Islet precursor cell (in vitro differentiated cells): Measurements from ENCODE around the gene MFNG.
A peak's percentile ranks its signal among the peaks of the same experiment; 100 is the strongest.
"Not testable (repeated sequence)": the region's sequence is repeated elsewhere in the genome, so short reads cannot be mapped to it uniquely, and the experiment has no call there.

Experiments
- DNase-seq: peaks from one replicate; pipeline ENCODE4 v3.0.0-alpha.2; 2018

The MFNG gene, protein sequence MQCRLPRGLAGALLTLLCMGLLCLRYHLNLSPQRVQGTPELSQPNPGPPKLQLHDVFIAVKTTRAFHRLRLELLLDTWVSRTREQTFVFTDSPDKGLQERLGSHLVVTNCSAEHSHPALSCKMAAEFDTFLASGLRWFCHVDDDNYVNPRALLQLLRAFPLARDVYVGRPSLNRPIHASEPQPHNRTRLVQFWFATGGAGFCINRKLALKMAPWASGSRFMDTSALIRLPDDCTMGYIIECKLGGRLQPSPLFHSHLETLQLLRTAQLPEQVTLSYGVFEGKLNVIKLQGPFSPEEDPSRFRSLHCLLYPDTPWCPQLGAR

DNA sequence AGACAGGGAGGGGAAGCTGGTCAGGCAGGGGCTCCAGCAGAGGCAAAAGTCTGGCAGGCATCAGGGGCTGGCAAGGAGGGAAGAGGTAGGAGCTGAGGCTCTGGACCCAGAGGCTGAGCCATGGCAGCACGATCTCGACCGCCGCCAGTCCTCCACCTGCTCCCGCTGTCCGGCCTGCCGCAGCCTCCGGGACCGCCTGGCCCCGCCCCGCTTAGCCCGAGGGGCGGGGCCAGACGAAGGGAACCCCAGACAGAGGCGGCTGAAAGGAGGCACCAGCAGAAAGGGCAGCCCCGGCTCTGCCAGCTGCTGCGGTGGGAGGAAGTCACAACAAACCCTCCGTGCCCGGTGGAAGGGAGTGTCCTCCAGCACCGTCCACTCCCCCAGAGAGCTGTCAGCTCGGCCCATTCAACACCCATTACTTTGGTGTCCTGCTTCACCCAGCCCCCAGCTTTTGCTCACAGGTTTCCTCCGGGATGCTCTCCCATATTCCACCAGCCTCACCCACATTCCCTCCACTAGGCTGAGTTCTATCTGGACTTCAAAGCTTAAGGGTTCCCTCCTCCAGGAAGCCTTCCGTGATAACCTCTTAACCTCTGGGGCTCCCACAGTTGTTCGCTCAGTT is at the start of gene MFNG:
Gene MFNG (minus strand): TSS at position 161 of the 622 bp plus-strand sequence. CDS start 207 bp downstream, outside the sequence.
- DNase-seq, result peak; percentile 71

DNA sequence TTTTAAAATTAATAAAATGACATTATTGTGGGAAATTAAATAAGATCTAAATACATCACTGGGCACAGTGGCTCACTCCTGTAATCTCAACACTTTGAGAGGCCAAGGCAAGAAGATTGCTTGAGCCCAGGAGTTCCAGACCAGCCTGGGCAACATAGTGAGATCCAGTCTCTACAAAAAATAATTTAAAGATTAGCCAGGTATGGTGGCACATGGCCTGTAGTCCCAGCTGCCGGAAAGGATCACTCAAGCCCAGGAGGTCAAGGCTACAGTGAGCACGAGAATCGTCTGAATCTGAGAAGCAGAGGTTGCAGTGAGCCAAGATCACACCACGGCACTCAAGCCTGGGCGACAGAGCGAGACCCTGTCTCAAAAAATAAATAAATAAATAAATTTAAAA is 49.0 kb upstream of the MFNG start:
- DNase-seq, result no peak

DNA sequence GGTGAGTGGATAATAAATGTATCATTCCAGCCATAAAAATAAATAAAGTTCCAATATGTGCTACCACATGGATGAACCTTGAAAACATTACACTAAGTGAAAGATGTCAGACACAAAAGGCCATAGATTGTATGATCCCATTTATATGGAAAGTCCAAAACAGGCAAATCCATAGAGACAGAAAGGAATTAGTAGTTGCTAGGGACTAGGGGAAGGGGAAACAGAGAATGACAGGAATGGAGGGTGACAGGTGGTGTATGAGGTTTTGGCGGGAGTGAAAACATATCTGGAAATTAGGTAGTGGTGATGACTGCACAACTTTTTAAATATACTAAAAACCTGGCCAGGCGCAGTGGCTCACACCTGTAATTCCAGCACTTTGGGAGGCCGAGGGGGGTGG is 48.3 kb upstream of the MFNG start:
- DNase-seq, result no peak

DNA sequence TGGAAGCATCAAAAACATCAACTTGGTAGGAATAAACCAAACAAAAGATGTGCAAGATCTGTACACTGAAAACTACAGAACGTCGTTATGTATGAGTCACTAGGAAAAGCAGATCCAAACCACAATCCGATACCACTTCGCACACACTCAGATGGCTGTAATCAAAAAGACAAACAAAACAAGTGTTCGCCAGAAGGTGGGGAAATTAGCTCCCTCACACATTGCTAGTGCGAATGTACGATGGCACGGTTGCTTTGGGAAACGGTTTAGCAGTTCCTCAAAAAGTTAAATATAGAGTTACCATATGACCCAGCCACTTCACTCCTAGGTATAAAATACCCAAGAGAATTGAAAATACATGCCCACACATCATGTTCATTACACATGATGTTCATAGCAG is 47.8 kb upstream of the MFNG start:
- no peak for DNase-seq

DNA sequence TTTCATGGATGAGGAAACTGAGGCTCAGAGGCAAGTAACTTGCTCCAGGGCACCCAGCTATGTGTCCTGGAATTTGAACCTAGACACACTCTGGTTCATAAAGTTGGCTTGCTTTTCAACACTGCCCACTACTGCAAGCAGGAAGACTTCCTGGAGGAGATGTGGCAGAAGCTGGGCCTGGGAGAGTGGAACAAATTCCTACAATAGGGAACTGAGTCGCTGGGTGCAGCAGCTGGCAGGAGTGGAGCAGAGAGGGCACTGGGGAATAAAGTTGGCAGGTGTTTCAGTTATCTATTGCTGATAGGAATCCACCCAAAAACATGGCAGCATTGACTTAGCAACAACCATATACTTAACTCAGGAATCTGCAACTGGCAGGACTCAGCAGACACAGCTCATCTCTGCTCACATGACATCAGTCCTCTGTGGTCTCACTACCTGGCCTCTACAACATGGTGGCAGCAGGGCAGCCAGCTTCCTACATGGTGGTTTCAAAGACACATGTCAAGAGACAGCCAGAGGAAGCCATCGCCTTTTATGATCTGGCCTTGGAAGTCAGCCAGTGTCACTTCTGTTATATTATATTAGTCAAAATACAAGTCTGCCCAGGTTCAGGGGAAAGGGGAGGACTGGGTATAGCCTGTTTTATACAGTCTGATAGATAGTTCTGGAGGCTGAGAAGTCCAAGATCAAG is 43.6 kb upstream of the MFNG start:
- no peak for DNase-seq

DNA sequence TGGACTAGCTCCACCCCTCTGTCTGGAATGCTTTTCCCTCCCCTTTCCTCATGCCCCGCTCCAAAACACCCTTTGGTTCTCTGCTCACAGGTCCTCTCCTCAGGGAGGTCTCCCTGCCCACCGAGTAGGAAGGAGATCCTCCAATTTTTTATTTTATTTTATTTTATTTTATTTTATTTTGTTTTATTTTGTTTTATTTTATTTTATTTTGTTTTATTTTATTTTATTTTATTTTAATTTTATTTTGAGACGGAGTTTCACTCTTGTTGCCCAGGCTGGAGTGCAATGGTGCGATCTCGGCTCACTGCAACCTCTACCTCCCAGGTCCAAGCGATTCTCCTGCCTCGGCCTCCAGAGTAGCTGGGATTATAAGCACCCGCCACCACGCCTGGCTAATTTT is 41.8 kb upstream of the MFNG start:
- not testable (repeated sequence) for DNase-seq

DNA sequence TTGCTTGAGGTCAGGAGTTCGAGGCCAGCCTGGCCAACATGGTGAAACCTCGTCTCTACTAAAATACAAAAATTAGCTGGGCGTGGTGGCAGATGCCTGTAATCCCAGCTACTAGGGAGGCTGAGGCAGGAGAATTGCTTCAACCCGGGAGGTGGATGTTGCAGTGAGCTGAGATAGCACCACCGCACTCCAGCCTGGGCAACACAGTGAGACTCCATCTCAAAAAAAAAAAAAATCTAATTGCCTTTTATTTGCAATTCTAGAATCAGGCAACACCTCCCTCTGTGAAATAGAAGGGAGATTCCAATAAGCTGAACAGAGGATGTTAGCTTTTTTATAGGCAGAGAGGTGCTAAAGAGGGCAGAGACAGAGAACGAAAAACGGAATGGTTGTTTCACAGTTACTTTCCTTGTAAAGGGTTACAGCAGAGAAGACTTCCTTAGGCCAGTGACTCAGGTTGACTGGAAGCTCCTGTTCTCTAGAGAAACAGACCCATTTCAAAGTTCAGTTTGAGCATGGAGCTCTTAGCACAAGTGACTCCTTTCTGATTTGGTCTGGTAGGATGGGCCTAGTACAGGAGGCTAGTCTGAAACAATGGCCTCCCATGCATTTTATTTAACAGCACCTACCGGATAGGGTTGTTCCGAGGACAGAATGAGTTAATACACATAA is 41.0 kb upstream of the MFNG start:
- not testable (repeated sequence) for DNase-seq

DNA sequence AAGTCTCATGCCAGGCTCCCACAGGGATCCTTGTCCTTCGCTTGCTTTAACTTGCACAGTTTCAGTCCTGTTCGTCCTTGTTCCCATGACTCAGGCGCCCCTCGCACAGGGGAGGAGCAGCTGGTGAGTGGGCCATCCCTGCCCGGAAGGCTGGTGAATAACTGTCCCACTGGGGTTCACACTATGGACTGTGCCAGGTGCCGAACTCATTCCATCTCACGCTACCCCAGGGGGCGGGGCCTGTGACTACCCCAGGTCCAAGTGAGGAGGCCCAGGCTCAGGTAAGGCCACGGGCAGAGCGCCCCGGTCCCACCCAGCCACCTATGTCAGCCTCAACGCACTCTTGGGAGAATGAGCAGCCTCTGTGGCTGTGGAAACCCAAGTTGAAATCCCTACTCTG is 40.2 kb upstream of the MFNG start:
- no peak for DNase-seq

DNA sequence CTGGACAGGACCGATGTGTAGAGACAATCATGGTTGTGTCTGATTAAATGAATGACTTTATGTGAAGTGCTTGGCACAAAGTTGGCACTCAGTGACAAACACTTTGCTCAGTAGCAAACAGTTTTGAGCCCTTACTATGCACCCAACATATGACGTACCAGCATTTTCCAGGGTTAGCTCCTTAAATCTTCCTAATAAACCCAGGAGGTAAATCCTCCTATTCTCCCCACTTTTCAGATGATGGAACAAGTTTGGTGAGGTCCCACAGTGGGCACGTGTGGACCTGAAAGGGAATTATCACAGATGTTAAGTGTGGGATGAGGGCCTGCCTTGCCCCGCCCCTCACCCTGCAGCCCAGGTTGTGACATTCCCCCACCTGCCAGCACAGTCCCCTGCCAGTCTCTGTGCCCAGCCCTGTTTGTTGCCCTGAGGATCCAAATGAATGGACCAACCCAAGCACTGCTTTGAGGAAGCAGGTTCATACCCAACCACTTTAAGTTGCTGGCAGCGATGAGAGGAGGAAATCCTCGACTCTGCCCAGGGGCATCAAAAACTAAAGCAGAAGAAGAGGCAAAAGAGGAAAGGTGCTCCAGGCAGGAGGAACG is 39.7 kb upstream of the MFNG start:
- DNase-seq, result no peak

DNA sequence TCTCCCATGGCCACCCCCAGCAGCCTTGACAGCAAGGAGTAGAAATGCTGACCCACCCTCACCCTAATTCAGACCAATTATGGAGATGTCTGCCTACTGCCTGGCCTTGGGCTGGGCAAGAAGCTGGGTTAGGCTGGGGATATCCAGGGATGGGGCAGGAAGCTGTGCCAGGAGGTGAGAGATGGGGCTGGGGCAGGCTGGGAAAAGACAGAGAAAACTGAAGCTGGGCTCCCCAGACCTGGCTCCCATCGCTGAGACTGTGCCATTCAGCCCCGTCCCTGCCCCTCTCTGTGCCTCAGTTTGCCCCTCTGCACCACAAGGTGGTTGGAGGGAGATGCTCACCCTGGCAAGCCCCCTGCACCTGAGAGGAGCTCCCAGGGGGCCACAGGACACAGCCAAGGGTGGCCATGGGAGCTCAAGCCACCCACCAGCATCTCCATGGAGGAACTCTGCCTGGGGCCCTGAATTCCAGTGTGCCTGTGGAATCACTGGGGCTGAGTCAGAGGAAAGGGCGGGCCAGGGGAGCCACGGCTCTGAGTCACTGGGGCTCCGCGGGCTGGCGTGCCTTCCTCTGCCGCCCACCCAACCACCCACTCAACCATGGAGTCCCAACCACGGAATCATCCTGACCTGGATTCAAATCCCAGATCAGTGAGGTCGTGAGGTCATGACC is 39.0 kb upstream of the MFNG start:
- peak; percentile 95 for DNase-seq

DNA sequence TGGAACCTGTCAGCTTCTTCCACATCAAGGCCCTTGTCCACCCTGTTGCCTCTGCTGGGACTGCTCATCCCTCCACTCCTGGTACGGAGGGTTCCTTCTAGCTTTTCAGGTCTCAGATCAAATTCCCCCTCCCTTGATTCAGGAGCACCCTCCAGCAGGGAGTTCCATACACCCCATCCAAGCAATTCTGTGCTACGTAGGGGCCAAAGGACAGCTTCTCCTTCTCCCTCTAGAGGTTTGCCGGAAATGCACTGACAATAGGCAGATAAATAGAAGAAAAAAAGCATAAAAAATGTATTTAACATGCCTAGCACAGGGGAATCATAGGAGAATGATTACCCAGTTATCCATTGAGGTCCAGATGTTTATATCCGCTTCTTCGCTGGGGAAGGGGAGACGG is 36.3 kb upstream of the MFNG start:
- no peak for DNase-seq

DNA sequence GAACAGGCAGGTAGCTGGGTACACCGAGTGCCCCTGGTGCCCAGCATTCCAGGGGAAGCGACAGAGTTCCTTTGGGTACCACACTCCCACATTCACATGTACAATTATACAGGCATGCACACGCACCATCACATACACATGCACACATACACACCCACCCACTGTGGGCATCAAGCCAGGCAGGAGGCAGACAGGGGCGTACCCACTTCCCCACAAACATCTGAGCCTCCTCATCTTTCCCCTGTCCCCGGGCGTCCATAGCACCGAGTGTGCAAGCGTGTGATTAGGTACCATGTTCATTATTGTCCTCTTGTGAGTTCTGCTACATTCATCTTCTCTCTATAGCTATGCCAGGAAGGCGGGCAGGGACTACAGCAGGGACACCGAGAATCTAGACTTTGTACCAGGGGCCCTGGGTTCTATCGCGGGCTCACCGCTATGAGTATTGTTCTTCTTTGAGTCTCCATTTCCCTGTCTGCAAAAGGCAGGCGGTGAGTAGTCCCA is 35.1 kb upstream of the MFNG start:
- DNase-seq, result no peak

DNA sequence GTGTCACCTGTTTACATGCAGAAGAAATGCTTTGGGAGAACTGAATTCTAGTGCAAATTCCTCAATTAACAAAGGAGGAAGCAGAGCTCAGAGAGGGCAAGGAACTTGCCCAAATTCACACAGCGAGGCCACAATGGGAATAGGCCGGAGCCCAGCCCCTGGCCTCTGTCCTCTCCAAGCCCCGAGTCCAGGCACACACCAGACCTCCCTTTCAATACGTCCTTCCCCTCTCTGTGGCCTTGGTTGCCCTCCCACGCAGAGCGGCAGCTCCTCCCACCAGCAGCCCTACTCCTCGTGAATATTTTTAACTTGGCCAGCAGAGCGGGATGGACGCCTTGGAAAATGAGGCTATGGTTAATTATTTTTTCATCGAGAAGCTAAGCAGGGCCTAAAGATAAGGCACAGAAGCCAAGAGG is 34.6 kb upstream of the MFNG start:
- no peak for DNase-seq

DNA sequence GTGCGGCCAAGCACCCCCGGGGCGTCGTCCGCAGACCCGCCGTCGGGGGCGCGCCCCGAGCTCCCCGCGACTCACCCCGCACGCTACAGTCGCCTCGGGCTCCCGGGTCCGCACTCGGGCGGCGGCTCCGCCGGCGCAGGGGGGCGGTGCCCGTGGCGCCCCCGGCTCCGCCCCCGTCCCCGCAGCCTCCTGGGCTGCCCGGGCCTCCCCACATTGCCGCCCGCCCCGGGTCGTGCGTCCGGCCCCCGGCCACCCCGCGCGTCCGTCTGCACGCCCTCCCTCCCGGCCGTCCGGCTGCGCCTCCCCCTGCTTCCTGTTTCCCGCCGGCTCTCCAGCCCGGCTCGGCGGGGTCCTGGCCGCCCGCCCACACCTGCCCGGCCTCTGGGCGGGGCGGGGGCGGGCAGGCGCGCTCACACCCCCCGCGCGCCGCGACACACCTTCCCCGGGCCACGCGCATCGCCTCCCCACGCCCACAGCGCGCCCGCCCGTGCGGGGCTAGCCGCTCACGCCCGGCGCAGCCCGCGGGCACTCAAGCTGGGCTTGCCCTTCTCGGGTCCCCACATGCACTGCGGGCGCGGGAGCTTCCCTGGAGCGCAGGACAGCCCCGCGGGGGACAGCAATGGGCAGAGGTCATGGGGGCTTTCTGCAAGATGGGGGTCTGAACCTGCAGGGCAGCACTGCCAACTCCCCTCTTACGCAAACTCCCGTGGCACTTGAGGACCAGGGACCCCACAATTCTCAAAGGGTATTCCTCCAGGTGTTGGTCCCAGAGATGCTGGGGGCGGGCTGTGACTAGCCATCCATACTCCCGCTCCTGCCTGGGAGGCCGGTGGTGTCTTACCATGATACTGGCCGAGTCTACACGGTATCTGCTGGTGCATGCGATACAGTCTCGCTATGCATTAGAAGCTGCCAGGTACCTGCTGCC is 33.3 kb upstream of the MFNG start, which contains the start of gene CARD10:
Gene CARD10 (minus strand): TSS at position 148 of the 928 bp plus-strand sequence. CDS start 215 bp downstream, outside the sequence.
- DNase-seq, result no peak

DNA sequence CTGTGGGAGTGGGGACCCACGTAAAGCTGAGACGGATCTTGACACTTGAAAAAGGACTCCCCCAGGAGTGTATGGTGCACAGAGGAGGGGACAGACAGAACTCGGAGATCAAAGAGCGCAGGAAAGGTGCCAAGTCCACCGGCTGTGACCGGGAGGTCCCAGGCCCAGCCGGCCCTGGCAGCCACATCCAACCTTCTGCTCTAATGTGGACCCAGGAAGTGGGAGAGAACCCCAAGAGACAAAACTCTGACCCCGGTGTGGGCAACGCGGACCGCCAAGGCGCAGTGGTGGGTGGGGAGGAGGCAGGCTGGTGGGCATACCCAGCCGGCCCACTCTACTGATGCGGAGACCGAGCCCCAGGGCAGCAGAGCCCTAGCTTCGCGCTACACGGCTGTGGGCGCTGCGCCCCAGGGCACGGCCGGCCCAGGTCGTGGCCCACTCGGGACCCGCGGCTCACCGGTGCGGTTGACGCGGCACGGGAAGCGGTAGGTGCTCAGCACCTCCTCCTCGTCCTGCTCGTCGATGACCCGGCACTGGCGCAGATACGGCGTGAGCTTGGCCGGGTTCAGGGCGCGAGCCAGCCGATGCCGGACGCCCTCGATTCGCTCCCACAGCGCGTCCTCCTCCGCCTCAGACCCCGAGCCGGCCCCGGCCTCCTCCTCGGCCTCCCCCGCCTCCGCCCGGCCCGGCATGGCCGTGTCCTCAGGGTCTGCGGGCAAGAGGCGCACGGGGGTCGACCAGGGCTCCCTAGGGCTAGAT is 32.5 kb upstream of the MFNG start:
- DNase-seq, result no peak

DNA sequence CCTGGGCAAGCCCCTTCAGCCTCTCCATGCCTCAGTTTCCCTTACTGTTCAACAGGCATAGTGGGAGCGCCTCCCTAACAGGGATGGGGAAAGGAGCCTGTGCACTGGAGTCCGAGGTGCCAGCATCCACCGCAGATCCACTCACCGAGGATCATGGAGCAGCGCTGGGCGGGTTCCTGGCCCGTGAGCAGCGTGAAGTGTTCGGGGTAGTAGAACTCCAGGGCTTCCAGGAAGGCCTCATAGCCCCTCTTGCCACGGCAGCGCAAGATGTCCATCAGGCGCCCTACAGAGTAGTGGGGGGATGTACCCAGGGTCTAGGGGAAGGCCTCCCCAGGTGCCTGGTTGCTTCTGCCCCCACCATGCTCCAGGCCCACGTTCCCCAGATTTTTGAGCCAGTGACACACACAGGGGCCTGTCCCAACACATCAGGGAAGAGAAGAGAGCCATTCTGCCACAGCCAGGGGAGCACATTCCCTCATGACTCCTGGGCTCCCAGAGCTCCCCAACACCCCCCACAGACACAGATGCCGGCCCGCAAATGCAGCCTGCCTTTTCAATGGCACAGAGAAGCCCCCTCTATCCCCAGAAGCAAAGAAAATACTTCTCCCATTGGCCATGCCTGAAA is 31.8 kb upstream of the MFNG start:
- no peak for DNase-seq

DNA sequence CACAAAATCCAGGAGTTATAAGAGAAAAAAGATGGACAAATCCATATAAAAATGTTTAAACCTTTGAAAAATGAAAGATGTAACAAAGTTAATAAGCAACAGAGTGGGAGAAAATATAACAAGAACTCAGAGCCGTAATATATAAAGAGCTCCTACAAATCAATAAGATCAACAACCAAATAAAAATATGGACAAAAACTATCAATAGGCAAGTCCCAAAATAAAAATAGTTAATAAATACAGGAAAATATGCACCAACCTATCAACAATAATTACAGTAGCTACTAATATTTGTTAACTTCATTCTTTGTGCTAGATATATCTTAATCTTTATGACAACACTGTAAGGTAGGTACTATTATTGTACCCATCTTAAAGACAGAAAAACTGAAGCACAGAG is 30.3 kb upstream of the MFNG start:
- no peak for DNase-seq

DNA sequence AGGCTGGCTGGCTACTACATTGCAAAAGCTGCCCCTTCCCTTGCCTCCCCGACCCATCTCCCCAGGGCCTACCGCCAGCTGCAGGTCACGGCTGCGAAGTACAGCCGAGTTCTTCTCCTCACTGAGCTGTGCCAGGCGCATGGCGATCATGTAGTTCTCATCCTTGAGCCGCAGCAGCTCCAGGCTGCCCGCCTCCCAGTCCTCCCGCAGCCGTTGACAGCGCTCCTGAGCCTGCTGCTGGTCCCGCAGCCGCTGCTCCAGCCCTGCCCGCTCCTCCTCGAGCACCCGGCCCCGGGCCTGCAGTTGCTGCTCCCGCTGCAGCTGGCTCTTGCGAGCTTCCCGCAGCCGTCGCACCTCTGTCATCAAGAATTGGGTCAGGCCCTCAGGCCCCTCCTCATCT is 29.7 kb upstream of the MFNG start:
- DNase-seq, result no peak

DNA sequence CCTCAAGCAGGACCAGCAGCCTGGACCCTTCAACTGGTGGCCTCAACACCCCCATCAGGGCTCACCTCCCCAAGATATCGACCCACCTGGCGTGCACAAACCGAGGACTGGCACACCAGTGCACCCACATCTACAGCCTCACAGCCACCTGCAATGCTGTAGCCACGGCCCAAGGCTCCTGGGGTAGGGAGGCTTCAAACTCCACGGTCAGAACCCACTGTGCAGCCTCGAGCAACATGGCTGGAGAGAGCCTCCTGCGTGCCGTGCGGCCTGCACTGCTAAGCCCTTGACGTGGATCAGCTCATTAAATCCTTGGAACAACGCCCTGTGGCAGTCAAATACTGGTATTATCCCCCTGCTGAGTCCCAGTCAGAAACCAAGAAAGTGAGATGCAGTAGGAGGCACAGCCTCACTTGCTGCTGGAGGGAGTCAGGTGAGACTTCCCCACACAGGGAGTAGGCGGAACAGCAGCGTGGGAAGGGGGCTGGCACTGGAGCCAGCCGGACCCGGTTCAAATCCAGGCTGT is 28.4 kb upstream of the MFNG start:
- DNase-seq, result peak; percentile 55
